ENCODE measurements around the gene XPO6.

The XPO6 gene

DNA sequence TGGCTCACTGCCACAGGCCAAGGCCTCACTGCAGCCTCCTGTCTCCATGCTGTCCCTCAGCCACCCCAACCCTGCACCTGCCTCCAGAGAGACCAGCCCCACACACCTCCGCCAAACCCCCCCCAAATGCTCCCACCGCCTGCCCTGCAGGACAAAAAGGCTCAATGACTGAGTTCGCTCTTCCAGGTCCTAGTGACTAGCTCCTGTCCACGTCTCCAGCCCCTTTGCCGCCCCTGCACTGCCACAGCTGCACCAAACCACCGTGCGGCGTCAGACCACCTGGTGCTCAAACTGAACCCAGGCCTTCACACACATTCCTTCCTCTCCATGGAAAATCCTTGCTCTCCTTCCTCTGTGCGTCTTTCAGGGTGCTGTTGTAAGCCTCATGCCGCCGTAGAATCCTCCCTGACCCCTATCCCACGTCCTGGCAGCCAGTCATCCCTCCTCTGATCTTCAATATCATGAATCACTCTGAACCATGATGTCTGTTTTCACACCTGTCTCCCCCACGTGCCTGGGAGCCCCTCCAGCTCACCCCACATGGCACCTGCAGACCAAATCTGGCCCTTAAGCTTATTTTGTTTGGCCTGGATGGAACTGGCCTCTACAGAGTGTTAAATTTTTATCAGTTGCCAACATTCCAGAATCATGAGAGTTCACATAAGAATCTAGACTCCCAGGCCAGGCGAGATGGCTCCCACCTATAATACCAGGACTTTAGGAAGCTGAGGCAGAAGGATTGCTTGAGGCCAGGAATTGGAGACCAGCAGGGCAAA, 144.0 kb downstream of the XPO6 start:
- no peaks in the 10 kb centered on the region for H3K36me3 ChIP-seq
- H3K9me3 ChIP-seq: no peaks in the 10 kb centered on the region
- H3K27me3 ChIP-seq: peaks cover 57% of the 10 kb centered on the region
- H3K4me1 ChIP-seq: no peaks in the 10 kb centered on the region
- no peak for DNase-seq
- TF ChIP-seq, protein P1, sequence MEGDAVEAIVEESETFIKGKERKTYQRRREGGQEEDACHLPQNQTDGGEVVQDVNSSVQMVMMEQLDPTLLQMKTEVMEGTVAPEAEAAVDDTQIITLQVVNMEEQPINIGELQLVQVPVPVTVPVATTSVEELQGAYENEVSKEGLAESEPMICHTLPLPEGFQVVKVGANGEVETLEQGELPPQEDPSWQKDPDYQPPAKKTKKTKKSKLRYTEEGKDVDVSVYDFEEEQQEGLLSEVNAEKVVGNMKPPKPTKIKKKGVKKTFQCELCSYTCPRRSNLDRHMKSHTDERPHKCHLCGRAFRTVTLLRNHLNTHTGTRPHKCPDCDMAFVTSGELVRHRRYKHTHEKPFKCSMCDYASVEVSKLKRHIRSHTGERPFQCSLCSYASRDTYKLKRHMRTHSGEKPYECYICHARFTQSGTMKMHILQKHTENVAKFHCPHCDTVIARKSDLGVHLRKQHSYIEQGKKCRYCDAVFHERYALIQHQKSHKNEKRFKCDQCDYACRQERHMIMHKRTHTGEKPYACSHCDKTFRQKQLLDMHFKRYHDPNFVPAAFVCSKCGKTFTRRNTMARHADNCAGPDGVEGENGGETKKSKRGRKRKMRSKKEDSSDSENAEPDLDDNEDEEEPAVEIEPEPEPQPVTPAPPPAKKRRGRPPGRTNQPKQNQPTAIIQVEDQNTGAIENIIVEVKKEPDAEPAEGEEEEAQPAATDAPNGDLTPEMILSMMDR (IDR thresholded peaks at IDR 0.05; ENCODE audit: low read depth, low read length): no peak
- H3K4me3 ChIP-seq (ENCODE audit: low read depth, low read length): no peak overlapping the region

DNA sequence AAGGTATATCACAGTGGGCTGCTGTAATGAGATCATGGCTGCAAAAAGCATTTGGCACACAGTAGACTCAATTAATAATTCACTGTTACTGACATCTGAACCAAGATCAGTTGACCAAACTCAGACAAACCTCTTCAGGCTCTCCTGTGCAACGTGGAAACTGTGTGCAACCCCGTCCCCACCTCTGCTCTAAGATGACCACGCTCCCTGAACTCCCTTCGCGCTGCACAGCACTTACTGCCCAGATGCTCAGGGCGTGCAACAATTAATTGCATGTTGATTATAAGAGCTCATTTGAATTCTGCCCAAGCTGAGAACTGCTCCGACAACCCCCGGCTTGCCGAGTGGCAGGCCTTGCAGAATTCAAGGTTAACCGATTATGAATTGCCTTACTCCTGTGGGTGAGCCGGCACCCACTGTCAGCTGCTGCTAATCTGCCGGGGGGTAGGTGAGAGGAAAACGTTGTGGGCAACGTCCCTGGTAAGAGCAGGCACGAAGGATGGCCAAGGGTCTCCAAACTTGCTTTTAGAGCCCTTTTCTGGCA, 147.0 kb downstream of the XPO6 start:
- peaks cover 67% of the 10 kb centered on the region for H3K27me3 ChIP-seq

DNA sequence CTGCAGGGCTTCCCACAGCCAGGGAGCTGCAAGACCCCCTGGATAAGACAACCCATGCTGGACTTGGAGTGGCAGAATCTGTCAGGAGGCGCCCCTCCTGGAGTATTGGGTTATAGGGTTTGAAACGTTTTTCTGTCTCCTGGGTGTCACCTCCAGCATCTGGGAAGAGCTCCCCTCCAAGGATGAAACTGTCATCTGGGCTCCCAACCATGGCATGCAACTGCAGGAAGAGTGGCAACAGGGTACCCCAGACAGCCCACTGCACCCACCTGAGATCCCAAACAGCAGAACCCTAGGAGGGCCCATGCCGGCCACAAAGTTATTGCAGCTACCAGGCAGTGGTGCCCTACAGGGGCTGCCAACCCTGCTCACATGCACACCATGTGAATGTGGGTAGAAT, 147.6 kb downstream of the XPO6 start:
- H3K4me1 ChIP-seq: no peaks in the 10 kb centered on the region
- no peak overlapping the region for H3K4me3 ChIP-seq (ENCODE audit: low read depth, low read length)
- H3K27me3 ChIP-seq: peaks cover 73% of the 10 kb centered on the region
- no peaks in the 10 kb centered on the region for H3K36me3 ChIP-seq
- TF ChIP-seq, protein P1 (IDR thresholded peaks at IDR 0.05; ENCODE audit: low read depth, low read length): no peak
- H3K9me3 ChIP-seq: no peaks in the 10 kb centered on the region
- DNase-seq: no peak

More for the DNA sequence above, 147.0 kb downstream of the XPO6 start:
- TF ChIP-seq, protein P1 (IDR thresholded peaks at IDR 0.05; ENCODE audit: low read depth, low read length): no peak
- Histone ChIP-seq H3K4me3 (ENCODE audit: low read depth, low read length) (no peak overlapping the region), H3K9me3 (no peaks in the 10 kb centered on the region), H3K36me3 (no peaks in the 10 kb centered on the region), H3K4me1 (no peaks in the 10 kb centered on the region)
- DNase-seq: no peak

DNA sequence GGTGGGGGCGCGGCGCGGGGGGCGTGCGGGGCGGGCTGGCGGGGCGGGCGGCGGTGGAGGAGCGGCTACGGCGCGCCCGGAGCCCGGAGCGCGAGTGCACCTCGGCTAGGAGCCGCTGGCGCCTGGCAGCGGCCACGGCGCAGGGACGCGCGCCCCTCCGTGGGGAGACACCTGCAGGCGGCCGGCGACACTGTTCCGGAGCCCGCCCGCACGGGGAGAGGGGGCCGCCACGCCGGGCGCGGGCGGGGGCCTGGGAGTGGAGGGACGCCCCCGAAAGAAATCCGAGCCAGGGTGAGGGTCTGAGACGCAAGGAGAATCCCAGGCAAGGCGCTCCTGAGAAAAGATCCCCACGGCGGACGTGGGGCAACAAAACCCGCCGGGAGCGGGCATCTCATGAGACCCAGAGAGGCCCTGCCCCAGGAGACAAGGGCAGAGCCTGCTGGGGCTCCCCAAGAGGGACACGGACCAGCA, 148.1 kb downstream of the XPO6 start, which contains the start of gene GSG1L:
GSG1L (minus strand) TSS at position 124 of the 471 bp plus-strand sequence. CDS start 290 bp downstream, outside the sequence.
- DNase-seq: no peak
- H3K36me3 ChIP-seq: no peaks in the 10 kb centered on the region
- no peaks in the 10 kb centered on the region for H3K9me3 ChIP-seq
- H3K4me3 ChIP-seq (ENCODE audit: low read depth, low read length): no peak within 1 kb of the TSS
- peaks cover 76% of the 10 kb centered on the region for H3K27me3 ChIP-seq
- H3K4me1 ChIP-seq: no peaks in the 10 kb centered on the region
- TF ChIP-seq, protein P1 (IDR thresholded peaks at IDR 0.05; ENCODE audit: low read depth, low read length): no peak

DNA sequence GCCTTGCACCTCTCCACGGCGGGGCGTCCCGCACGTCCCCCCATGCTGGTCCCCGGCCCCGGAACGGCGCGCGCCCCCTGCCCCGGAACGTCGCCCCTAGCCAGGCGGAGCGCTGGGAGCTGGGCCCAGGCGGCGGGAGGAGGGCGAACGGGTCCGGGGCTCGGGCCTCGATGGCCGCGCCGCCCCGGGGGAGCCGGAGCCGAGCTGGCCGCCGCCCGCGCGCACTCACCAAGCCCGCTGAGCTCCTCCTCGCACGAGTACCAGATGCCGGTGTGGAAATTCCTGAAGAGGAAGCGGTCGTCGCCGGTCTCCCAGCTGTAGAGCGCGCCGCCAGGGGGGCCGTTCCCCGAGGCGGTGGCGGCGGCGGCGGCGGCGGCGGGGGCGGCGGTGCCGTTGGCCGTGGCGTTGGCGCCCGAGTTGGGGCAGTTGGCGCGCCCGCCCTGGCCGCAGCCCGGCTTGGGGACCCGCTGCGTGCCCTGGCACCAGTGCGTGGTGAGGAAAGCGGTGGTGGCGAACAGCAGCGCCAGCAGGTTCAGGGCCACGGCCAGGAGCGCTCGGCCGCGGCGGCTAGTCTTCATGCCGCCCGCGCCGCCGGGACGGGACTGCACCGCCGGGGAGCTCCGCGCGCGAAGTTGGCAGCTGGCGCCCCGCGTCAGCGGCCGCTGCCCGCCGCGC, 148.8 kb downstream of the XPO6 start:
- Histone ChIP-seq H3K4me3 (ENCODE audit: low read depth, low read length) (no peak overlapping the region), H3K9me3 (no peaks in the 10 kb centered on the region), H3K4me1 (no peaks in the 10 kb centered on the region), H3K27me3 (peaks cover 71% of the 10 kb centered on the region), H3K36me3 (no peaks in the 10 kb centered on the region)
- no peak for DNase-seq
- TF ChIP-seq, protein P1 (IDR thresholded peaks at IDR 0.05; ENCODE audit: low read depth, low read length): no peak
